ENCODE results near the gene ADIRF. TPM values are rescaled to one million over a fixed set of nuclear protein-coding genes. Genes with fewer than 3 reads are reported as not detected.

Gene ADIRF
- total RNA-seq, 1 donor from 2014 or later = not detected

GRCh38 chr10:86956848-86957448, 11.3 kb upstream of the ADIRF start:
- Mint-ChIP-seq H3K36me3 (ENCODE audit: unreplicated experiment) (peaks cover 9% of the 10 kb centered on the region), H3K9me3 (ENCODE audit: unreplicated experiment) (peaks cover 16% of the 10 kb centered on the region), H3K4me1 (ENCODE audit: low read depth, unreplicated experiment) (peaks cover 24% of the 10 kb centered on the region), H3K27ac (ENCODE audit: unreplicated experiment) (peak overlapping the region; percentile 99), H3K27me3 (ENCODE audit: unreplicated experiment) (peaks cover 21% of the 10 kb centered on the region), H3K4me3 (ENCODE audit: unreplicated experiment) (peak overlapping the region; percentile 79)
- DNase-seq = peak; percentile 63
- no peak for TF ChIP-seq CTCF (IDR thresholded peaks at IDR 0.05; ENCODE audit: partially characterized antibody, unreplicated experiment)

GRCh38 chr10:86957471-86958115, 10.7 kb upstream of the ADIRF start, which contains the start of gene MMRN2:
MMRN2 (minus strand) TSS chr10:86957615; CDS start chr10:86957541, 74 bp downstream.
- DNase-seq = no peak
- Mint-ChIP-seq H3K27ac (ENCODE audit: unreplicated experiment) (peak within 1 kb of the TSS; percentile 99), H3K27me3 (ENCODE audit: unreplicated experiment) (peaks cover 16% of the 10 kb centered on the region), H3K4me3 (ENCODE audit: unreplicated experiment) (peak within 1 kb of the TSS; percentile 92), H3K9me3 (ENCODE audit: unreplicated experiment) (peaks cover 13% of the 10 kb centered on the region), H3K4me1 (ENCODE audit: low read depth, unreplicated experiment) (peaks cover 24% of the 10 kb centered on the region), H3K36me3 (ENCODE audit: unreplicated experiment) (peaks cover 3% of the 10 kb centered on the region)
- no peak for TF ChIP-seq CTCF (IDR thresholded peaks at IDR 0.05; ENCODE audit: partially characterized antibody, unreplicated experiment)

GRCh38 chr10:86958116-86958900, 10.0 kb upstream of the ADIRF start, which contains the start of gene SNCG:
SNCG (plus strand) TSS chr10:86958599; CDS start chr10:86958698, 99 bp downstream.
- Mint-ChIP-seq H3K9me3 (ENCODE audit: unreplicated experiment) (peaks cover 13% of the 10 kb centered on the region), H3K4me3 (ENCODE audit: unreplicated experiment) (peak within 1 kb of the TSS; percentile 92), H3K36me3 (ENCODE audit: unreplicated experiment) (no peaks in the 10 kb centered on the region), H3K4me1 (ENCODE audit: low read depth, unreplicated experiment) (peaks cover 24% of the 10 kb centered on the region), H3K27me3 (ENCODE audit: unreplicated experiment) (peaks cover 15% of the 10 kb centered on the region), H3K27ac (ENCODE audit: unreplicated experiment) (peak within 1 kb of the TSS; percentile 99)
- no peak for TF ChIP-seq CTCF (IDR thresholded peaks at IDR 0.05; ENCODE audit: partially characterized antibody, unreplicated experiment)
- DNase-seq = peak; percentile 88

- TF ChIP-seq CTCF (IDR thresholded peaks at IDR 0.05; ENCODE audit: partially characterized antibody, unreplicated experiment) = no peak
- H3K4me3 Mint-ChIP-seq (ENCODE audit: unreplicated experiment) = peak overlapping the region; percentile 92
- H3K27ac Mint-ChIP-seq (ENCODE audit: unreplicated experiment) = peak overlapping the region; percentile 99
- H3K9me3 Mint-ChIP-seq (ENCODE audit: unreplicated experiment) = peaks cover 13% of the 10 kb centered on the region
- no peaks in the 10 kb centered on the region for H3K36me3 Mint-ChIP-seq (ENCODE audit: unreplicated experiment)
- H3K4me1 Mint-ChIP-seq (ENCODE audit: low read depth, unreplicated experiment) = peaks cover 20% of the 10 kb centered on the region
- peaks cover 15% of the 10 kb centered on the region for H3K27me3 Mint-ChIP-seq (ENCODE audit: unreplicated experiment)
- DNase-seq = no peak
Observed at GRCh38 chr10:86958901-86959736, 9.2 kb upstream of the ADIRF start.

All from glutamatergic neuron (in vitro differentiated cells).